Tibial nerve (tissue), 4 donors: ENCODE data around the gene UGDH.

Experiments used
- CTCF ChIP-seq, 5 experiments: fragments of 200-600 bp in 3 of 5; fragments of 450-650 bp in 2 of 5; sonication (generic) in 3 of 5; IDR thresholded peaks; one replicate each; pipeline ENCODE4 v1.5.1; 2016 to 2019; ENCODE audit warnings: antibody characterized with exemption in 5 of 5, mild to moderate bottlenecking in 3 of 5, moderate library complexity in 2 of 5
- EP300 ChIP-seq, 2 donors: sonication (generic); formaldehyde crosslinking; IDR thresholded peaks; one replicate each; pipeline ENCODE4 v1.6.1; 2017; ENCODE audit warnings: antibody characterized with exemption in 2 of 2, mild to moderate bottlenecking in 1 of 2
- POLR2A ChIP-seq, 2 donors: fragments of 450-650 bp; IDR thresholded peaks; one replicate each; pipeline ENCODE4 v1.6.1; 2017; ENCODE audit warnings: antibody characterized with exemption in 2 of 2, mild to moderate bottlenecking in 2 of 2, moderate library complexity in 2 of 2

GRCh38 chr4:39518484-39518883, 8.8 kb downstream of the UGDH start:
- no peak for TF ChIP-seq POLR2A (IDR thresholded peaks at IDR 0.05)
- no peak for TF ChIP-seq CTCF (IDR thresholded peaks at IDR 0.05)
- no peak for TF ChIP-seq EP300 (IDR thresholded peaks at IDR 0.05)
